Common myeloid progenitor, CD34-positive (primary cell): ENCODE data around the gene NDUFC2.

Experiments
- CTCF ChIA-PET: fragments of 350-600 bp; sonication (Branson Sonifier 250); formaldehyde crosslinking; loops from one replicate; lab custom pipeline; 2021; ENCODE audit warnings: antibody characterized with exemption; lab: Charles Lee
- POLR2A ChIA-PET: fragments of 350-600 bp; sonication (Branson Sonifier 250); formaldehyde crosslinking; loops from one replicate; lab custom pipeline; 2021; ENCODE audit warnings: antibody characterized with exemption; lab: Charles Lee
- DNase-seq, 3 donors: peaks; one replicate each; pipeline versions ENCODE4 v3.0.0 to v3.0.0-alpha.2; 2013
- H3K27ac ChIP-seq, 2 experiments: 1 replicate in 1 of 2; 2 replicates in 1 of 2; pipeline ENCODE4 v1.7.0; 2013; ENCODE audit warnings: inconsistent platforms in 2 of 2, low read length in 2 of 2, mild to moderate bottlenecking in 2 of 2, low read depth in 1 of 2, moderate library complexity in 1 of 2; ENCODE audit not compliant: severe bottlenecking in 2 of 2, insufficient read depth in 1 of 2, poor library complexity in 1 of 2
- H3K27me3 ChIP-seq, 5 experiments: replicated peaks in 2 of 5; 1 replicate in 3 of 5; 2 replicates in 2 of 5; pipeline versions ENCODE4 v1.6.1 to v1.7.0; 2013; ENCODE audit warnings: low read length in 4 of 5, mild to moderate bottlenecking in 2 of 5, moderate library complexity in 2 of 5, inconsistent platforms in 1 of 5; ENCODE audit not compliant: insufficient read depth in 5 of 5, control insufficient read depth in 4 of 5
- H3K36me3 ChIP-seq, 4 experiments: 1 replicate in 2 of 4; 2 replicates in 2 of 4; pipeline versions ENCODE4 v1.6.1 to v1.7.0; 2013; ENCODE audit warnings: low read length in 3 of 4, control low read depth in 1 of 4, mild to moderate bottlenecking in 1 of 4; ENCODE audit not compliant: control insufficient read depth in 4 of 4, insufficient read depth in 4 of 4
- H3K4me1 ChIP-seq, 4 experiments: 1 replicate in 3 of 4; 2 replicates in 1 of 4; pipeline versions ENCODE4 v1.6.1 to v1.7.1; 2013; ENCODE audit warnings: low read length in 3 of 4, mild to moderate bottlenecking in 3 of 4, control low read depth in 1 of 4, inconsistent platforms in 1 of 4, moderate library complexity in 1 of 4; ENCODE audit not compliant: control insufficient read depth in 4 of 4, insufficient read depth in 4 of 4; ENCODE audit errors: control extremely low read depth in 1 of 4
- H3K4me3 ChIP-seq, 7 experiments: 1 replicate in 4 of 7; 2 replicates in 3 of 7; pipeline versions ENCODE4 v1.5.1 to v1.7.0; 2013; ENCODE audit warnings: mild to moderate bottlenecking in 7 of 7, low read length in 6 of 7, moderate library complexity in 6 of 7, inconsistent platforms in 2 of 7, low read depth in 2 of 7, control low read depth in 1 of 7; ENCODE audit not compliant: insufficient read depth in 4 of 7, control insufficient read depth in 1 of 7; ENCODE audit errors: extremely low read depth in 1 of 7
- H3K9me3 ChIP-seq, 5 experiments: 1 replicate in 4 of 5; 2 replicates in 1 of 5; pipeline versions ENCODE4 v1.6.1 to v1.7.1; 2013; ENCODE audit warnings: low read length in 4 of 5, mild to moderate bottlenecking in 2 of 5, inconsistent platforms in 1 of 5, low read depth in 1 of 5, moderate library complexity in 1 of 5; ENCODE audit not compliant: control insufficient read depth in 4 of 5, insufficient read depth in 2 of 5; ENCODE audit errors: control extremely low read depth in 1 of 5
- WGBS: methylation state at CpG from one replicate; pipeline ENCODE4 v1.1.5; 2013; ENCODE audit not compliant: insufficient coverage; 5-methylcytosine and 5-hydroxymethylcytosine counted together

The NDUFC2 gene

DNA sequence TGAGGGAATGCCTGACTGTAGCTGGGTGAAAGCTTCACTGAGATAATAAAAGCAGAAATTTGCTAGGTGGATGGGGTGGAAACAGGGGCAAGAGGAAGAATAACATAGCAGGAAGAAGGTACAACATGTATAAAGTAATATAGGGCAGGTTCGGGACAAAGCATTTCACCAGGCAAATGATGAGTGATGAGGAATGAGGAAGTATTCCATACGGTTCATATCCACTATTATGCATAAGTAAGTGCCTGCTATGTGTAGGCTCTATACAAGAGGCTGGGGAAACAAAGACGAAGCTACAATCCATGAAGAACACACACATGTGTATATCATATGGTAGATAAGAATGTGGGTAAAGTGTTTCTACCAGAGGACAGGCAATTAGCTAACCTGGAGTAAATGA, 7.9 kb downstream of the NDUFC2 start:
- Histone ChIP-seq H3K27ac (no peak overlapping the region), H3K4me1 (no peaks in the 10 kb centered on the region), H3K9me3 (no peaks in the 10 kb centered on the region), H3K4me3 (no peak overlapping the region), H3K36me3 (peaks cover 18 to 53% (median 34%) of the 10 kb centered on the region in 4 experiments), H3K27me3 (no peaks in the 10 kb centered on the region)
- POLR2A ChIA-PET: no interaction called here
- WGBS: no CpG with 5 or more reads among the region's 3 CpGs
- CTCF ChIA-PET: no interaction called here
- no peak for DNase-seq

GRCh38 chr11:78070621-78071020, 9.0 kb downstream of the NDUFC2 start:
- Histone ChIP-seq H3K9me3 (no peaks in the 10 kb centered on the region), H3K27me3 (no peaks in the 10 kb centered on the region), H3K27ac (no peak overlapping the region), H3K36me3 (peaks cover 18 to 50% (median 33%) of the 10 kb centered on the region in 4 experiments), H3K4me3 (no peak overlapping the region), H3K4me1 (no peaks in the 10 kb centered on the region)
- DNase-seq: no peak
- CTCF ChIA-PET: no interaction called here
- POLR2A ChIA-PET: no interaction called here
- 100% methylated on average over 1 of the region's 2 CpGs for WGBS

- peaks cover 14 to 50% (median 32%) of the 10 kb centered on the region in 4 experiments for H3K36me3 ChIP-seq
- 92% methylated on average over 2 of the region's 2 CpGs for WGBS
- ChIA-PET CTCF (no interaction called here), POLR2A (no interaction called here)
- no peak overlapping the region for H3K27ac ChIP-seq
- H3K4me3 ChIP-seq: no peak overlapping the region
- H3K27me3 ChIP-seq: no peaks in the 10 kb centered on the region
- H3K9me3 ChIP-seq: no peaks in the 10 kb centered on the region
- H3K4me1 ChIP-seq: no peaks in the 10 kb centered on the region
- no peak for DNase-seq
Observed at GRCh38 chr11:78069465-78069864, 10.2 kb downstream of the NDUFC2 start.

- Histone ChIP-seq H3K4me1 (no peaks in the 10 kb centered on the region), H3K27me3 (no peaks in the 10 kb centered on the region), H3K36me3 (peaks cover 14 to 48% (median 29%) of the 10 kb centered on the region in 4 experiments), H3K4me3 (no peak overlapping the region), H3K9me3 (no peaks in the 10 kb centered on the region), H3K27ac (no peak overlapping the region)
- ChIA-PET POLR2A (no interaction called here), CTCF (interaction anchor here (1.2 kb wide), 1 partner anchor 10 kb away, joined by 3 read pairs; no protein-coding TSS in a partner anchor)
- DNase-seq: no peak
- WGBS: 58% methylated on average over 2 of the region's 4 CpGs
Observed at GRCh38 chr11:78067704-78068103, 12.0 kb downstream of the NDUFC2 start.

DNA sequence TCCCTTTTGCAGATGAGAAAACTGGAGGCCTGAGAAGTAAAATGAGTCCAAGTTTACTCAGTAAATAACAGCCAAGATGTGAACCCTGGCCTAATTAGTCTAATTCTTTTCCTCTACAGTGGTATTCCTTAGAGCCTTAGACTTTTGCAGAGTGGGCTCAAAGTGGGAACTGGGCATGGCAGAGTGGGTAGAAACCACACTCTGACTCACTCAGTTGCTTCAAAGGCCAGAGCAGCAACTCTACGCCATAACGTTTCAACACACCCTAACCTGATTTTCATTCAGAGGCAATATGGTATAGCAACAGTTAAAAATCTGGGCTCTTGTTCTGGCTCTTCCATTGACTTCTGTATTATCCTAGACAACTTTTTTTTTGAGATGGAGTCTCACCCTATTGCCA, 13.2 kb downstream of the NDUFC2 start:
- Histone ChIP-seq H3K4me1 (no peaks in the 10 kb centered on the region), H3K36me3 (peaks cover 6 to 36% (median 20%) of the 10 kb centered on the region in 4 experiments), H3K27ac (no peak overlapping the region), H3K9me3 (no peaks in the 10 kb centered on the region), H3K4me3 (no peak overlapping the region), H3K27me3 (no peaks in the 10 kb centered on the region)
- DNase-seq: no peak
- POLR2A ChIA-PET: no interaction called here
- CTCF ChIA-PET: interaction anchor here (1.5 kb wide), 1 partner anchor 21 kb away, joined by 3 read pairs; no protein-coding TSS in a partner anchor
- no CpG with 5 or more reads among the region's 2 CpGs for WGBS

GRCh38 chr11:78065203-78065602, 14.5 kb downstream of the NDUFC2 start:
- no peaks in the 10 kb centered on the region for H3K9me3 ChIP-seq
- H3K36me3 ChIP-seq: peaks cover 2 to 24% (median 13%) of the 10 kb centered on the region in 4 experiments
- WGBS: 100% methylated on average over 1 of the region's 2 CpGs
- no peak overlapping the region for H3K27ac ChIP-seq
- no peak overlapping the region for H3K4me3 ChIP-seq
- CTCF ChIA-PET: interaction anchor here (1.2 kb wide), 1 partner anchor 17 kb away, joined by 5 read pairs; no protein-coding TSS in a partner anchor
- H3K27me3 ChIP-seq: no peaks in the 10 kb centered on the region
- DNase-seq: no peak
- peaks cover 0 to 4% (median 0%) of the 10 kb centered on the region in 4 experiments for H3K4me1 ChIP-seq
- POLR2A ChIA-PET: interaction anchor here (0.5 kb wide), 1 partner anchor 9 kb away, joined by 6 read pairs; no protein-coding TSS in a partner anchor

DNA sequence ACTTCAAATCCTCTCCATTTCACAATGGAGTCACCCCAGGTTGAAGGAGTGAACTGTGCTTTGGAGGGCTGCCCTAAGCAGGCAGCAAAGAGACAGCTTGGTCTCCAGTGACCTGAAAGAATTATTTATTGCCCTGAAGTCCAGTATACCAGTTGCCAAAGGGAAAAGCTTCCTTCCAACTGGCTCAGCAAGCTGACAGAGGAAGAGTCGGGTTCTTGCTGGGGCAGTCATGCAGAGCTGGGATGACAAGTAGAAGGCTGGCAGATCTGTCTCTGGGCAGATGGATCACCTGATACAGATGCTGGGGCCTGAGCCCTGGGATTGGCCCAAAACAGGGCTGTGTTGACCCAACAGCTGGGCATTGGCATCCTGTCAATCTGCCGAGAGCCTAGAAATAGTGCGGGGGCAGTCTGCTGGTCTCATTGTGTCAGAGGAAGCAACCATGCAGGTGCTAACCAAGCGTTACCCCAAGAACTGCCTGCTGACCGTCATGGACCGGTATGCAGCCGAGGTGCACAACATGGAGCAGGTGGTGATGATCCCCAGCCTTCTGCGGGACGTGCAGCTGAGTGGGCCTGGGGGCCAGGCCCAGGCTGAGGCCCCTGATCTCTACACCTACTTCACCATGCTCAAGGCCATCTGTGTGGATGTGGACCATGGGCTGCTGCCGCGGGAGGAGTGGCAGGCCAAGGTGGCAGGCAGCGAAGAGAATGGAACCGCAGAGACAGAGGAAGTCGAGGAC, 16.1 kb downstream of the NDUFC2 start, which contains the start of gene THRSP:
THRSP (plus strand) TSS at position 422 of the 742 bp plus-strand sequence; CDS start at position 443, 21 bp downstream.
- H3K27ac ChIP-seq: no peak within 1 kb of the TSS
- no peak within 1 kb of the TSS for H3K4me3 ChIP-seq
- peaks cover 0 to 8% (median 3%) of the 10 kb centered on the region in 4 experiments for H3K36me3 ChIP-seq
- no peaks in the 10 kb centered on the region for H3K27me3 ChIP-seq
- H3K9me3 ChIP-seq: no peaks in the 10 kb centered on the region
- peaks cover 0 to 4% (median 0%) of the 10 kb centered on the region in 4 experiments for H3K4me1 ChIP-seq
- WGBS: 98% methylated on average over 13 of the region's 14 CpGs
- ChIA-PET POLR2A (no interaction called here), CTCF (interaction anchor here (0.7 kb wide), 1 partner anchor 20 kb away, joined by 3 read pairs; no protein-coding TSS in a partner anchor)
- DNase-seq: no peak
